ENCODE measurements around the gene DOCK6. TPM values are rescaled to one million over a fixed set of nuclear protein-coding genes. Genes with fewer than 3 reads are reported as not detected.
A peak's percentile ranks its signal among the peaks of the same experiment; 100 is the strongest.

Gene DOCK6
- total and polyA plus RNA-seq, 2 of the 13 experiments (the other 11 are each of a cell fraction or from before 2014, with no cell fraction given): 5.4 to 38.1 TPM

DNA sequence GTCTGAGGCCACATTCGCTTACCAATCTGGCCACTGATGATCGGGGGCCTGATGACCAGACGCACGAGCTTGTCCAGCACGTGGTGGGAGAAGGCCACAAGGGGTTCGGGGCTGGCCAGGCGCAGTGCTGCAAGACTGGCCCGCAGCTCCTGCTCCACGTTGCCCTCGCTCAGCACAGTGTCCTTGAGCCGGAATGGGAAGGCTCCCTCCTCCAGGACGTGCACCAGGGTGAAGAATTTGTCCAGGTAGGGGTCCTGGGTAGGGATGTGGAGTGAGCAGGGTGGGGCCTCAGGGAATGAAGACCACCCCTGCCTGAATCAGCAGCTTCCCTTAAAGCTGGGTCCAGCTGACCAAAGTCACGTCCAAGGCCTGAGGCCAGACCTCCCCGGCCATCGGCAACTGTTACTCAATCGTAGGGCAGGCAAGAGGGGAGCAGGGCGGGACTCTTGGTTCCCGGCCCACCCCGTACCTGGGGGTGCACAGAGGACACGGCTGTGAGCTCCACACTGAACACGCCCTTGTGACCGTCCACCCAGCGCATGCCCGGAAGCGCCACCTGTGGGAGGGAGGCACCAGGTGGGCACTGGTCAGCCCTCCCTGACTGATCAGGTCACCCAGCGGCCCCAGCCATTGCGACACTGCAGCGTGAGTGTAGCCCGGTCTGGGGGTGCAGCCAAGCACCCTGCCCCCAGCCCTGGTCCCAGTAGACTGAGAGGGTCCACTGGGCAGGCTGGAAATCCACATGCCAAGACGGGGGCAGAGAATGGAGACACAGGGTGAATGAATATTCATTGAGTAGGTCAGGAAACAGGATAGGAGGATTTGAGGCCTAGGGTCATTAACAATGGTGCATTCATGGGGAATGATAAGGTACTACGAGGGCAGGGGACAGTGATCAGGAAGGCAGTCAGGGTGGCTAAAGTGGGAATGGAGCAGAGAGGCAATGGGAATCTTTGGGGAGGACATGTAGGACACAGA lies 25.7 kb downstream of the DOCK6 start (continued):
- TF ChIP-seq ZNF34 (CRISPR knock-in tag; IDR thresholded peaks at IDR 0.05; ENCODE audit: borderline replicate concordance) (peak; percentile 99; the same call in 1 of the 2 replicates), ZMYM3 (CRISPR knock-in tag; IDR thresholded peaks at IDR 0.05) (peak; percentile 64; the same call in 1 of the 2 replicates), ZNF75D (CRISPR knock-in tag; IDR thresholded peaks at IDR 0.05; ENCODE audit: borderline replicate concordance) (no peak), ZNF510 (CRISPR knock-in tag; IDR thresholded peaks at IDR 0.05; ENCODE audit: low read depth) (0 out of 2 replicates have a peak, but pooled peaks have one; percentile 79), ZNF143 (CRISPR knock-in tag; IDR thresholded peaks at IDR 0.05) (no peak; the same call in 1 of the 2 replicates), PPARG (CRISPR knock-in tag; conservative IDR thresholded peaks at IDR 0.05) (0 out of 2 replicates have a peak, but pooled peaks have one; percentile 3), ZFX (CRISPR knock-in tag; IDR thresholded peaks at IDR 0.05; ENCODE audit: low read depth) (peak; percentile 79; the same call in 1 of the 2 replicates), ZSCAN29 (CRISPR knock-in tag; conservative IDR thresholded peaks at IDR 0.05) (peak; percentile 62)
- TF ChIP-seq, protein P1, sequence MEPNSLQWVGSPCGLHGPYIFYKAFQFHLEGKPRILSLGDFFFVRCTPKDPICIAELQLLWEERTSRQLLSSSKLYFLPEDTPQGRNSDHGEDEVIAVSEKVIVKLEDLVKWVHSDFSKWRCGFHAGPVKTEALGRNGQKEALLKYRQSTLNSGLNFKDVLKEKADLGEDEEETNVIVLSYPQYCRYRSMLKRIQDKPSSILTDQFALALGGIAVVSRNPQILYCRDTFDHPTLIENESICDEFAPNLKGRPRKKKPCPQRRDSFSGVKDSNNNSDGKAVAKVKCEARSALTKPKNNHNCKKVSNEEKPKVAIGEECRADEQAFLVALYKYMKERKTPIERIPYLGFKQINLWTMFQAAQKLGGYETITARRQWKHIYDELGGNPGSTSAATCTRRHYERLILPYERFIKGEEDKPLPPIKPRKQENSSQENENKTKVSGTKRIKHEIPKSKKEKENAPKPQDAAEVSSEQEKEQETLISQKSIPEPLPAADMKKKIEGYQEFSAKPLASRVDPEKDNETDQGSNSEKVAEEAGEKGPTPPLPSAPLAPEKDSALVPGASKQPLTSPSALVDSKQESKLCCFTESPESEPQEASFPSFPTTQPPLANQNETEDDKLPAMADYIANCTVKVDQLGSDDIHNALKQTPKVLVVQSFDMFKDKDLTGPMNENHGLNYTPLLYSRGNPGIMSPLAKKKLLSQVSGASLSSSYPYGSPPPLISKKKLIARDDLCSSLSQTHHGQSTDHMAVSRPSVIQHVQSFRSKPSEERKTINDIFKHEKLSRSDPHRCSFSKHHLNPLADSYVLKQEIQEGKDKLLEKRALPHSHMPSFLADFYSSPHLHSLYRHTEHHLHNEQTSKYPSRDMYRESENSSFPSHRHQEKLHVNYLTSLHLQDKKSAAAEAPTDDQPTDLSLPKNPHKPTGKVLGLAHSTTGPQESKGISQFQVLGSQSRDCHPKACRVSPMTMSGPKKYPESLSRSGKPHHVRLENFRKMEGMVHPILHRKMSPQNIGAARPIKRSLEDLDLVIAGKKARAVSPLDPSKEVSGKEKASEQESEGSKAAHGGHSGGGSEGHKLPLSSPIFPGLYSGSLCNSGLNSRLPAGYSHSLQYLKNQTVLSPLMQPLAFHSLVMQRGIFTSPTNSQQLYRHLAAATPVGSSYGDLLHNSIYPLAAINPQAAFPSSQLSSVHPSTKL (CRISPR knock-in tag; IDR thresholded peaks at IDR 0.05): peak; percentile 83

Measured in HepG2 (cell line).